Measurements from ENCODE around the gene MAB21L3.

- no peak for TF ChIP-seq EZH2 (IDR thresholded peaks at IDR 0.05)
- no peak for TF ChIP-seq POLR2AphosphoS5 (IDR thresholded peaks at IDR 0.05; ENCODE audit: borderline replicate concordance, low read depth, low read length)
Observed at GRCh38 chr1:116152577-116152943, 41.4 kb downstream of the MAB21L3 start.
